Superior temporal gyrus (tissue), 1 donor: Measurements from ENCODE around the gene PRRT1B.

ENCODE experiments used
- DNase-seq: peaks from one replicate; pipeline ENCODE4 v3.0.0-alpha.2; 2016; ENCODE audit errors: extremely low spot score

Gene PRRT1B

DNA sequence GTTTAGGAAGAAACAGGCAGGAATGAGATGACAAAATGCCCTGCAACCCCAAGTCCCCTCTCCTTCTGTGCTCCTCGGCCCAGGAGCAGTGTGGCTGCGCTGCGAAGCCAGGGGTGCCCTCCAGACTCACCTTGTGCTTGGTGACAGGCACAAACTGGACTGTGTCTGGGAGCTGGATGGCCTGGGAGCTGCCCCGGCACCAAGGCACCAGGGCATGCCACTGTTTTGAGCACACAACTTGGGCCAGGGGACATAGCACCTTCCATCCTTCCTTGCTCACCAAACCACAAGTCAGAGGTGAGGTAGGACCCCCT, 51.1 kb downstream of the PRRT1B start:
- DNase-seq: no peak

DNA sequence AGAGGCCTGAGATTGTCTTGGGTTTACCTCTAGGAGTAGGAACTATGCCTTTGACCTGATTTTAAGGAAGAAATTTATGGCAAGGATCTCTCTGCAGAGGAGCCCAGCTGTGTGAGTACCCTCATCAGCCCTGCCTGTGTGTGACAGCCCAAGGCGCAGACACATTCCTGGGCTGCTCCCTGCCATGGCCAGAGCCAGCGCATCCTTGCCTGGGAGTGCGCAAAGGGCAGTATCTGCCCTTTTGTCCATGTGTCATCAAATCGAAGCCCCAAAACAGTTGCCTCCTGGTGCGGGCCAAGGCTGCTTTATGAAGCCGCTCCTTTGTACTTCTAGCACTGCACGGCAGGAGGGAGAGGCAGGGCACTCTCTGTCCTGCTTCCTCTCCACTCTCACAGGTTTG, 51.9 kb downstream of the PRRT1B start:
- DNase-seq: no peak

DNA sequence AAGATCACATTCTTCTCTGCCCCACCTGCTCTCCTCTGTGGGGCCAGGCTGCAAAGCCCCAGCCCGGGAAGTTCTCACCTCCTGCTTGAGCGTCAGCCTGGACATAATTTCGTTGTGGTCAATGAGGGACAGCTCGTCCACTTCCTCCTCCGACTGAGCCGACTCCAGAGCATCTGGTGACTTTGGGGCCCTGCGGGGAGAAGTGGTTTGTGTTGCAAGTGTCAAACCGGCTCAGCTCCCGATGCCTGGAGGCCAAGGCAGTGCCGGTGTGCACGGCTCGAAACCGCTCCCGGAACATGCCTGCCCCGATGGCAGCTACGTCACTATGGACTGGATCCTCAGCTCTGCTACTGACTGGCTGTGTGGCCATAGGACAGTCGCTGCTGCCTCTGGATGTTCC, 52.8 kb downstream of the PRRT1B start:
- DNase-seq: no peak

DNA sequence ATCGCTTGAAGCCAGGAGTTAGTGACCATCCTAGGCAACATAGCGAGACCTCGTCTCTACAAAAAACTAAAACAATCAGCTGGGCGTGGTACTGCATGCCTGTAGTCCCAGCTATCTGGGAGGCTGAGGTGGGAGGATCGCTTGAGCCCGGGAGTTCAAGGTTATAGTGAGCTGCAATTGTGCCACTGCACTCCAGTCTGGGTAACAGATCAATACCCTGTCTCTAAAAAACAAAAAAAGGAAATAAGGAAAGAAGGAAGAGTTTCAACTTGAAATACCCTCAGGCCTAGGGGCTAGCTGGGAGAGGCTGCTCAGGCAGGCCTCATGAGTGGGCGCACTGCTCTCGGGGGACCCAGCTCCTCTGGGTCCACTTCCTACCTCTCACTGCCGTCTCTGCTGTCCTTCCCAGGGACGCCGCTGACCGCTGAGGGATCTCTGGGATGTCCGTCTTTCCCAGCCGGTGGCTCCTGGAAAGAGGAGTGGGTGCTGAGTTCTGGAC, 56.4 kb downstream of the PRRT1B start:
- DNase-seq: no peak

DNA sequence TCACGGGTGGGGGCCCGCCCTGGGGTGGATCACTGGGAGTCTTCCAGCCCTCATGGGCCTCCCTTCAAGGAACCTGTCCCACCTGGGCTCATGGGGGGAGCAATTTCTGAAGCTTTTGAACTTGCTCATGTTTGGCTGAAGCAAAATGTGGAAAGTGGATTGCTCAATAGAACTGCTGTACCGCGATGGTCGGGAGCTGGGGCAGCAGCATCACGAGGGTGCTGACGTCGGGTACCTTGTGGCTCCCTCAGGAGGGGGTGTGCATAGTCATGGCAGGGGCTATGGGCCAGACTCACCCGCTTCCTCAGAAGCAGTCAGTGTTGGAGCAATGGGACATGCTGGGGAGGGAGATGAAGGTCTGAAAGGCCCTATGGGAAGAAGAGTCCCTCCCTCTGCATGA, 57.9 kb downstream of the PRRT1B start:
- DNase-seq: no peak

DNA sequence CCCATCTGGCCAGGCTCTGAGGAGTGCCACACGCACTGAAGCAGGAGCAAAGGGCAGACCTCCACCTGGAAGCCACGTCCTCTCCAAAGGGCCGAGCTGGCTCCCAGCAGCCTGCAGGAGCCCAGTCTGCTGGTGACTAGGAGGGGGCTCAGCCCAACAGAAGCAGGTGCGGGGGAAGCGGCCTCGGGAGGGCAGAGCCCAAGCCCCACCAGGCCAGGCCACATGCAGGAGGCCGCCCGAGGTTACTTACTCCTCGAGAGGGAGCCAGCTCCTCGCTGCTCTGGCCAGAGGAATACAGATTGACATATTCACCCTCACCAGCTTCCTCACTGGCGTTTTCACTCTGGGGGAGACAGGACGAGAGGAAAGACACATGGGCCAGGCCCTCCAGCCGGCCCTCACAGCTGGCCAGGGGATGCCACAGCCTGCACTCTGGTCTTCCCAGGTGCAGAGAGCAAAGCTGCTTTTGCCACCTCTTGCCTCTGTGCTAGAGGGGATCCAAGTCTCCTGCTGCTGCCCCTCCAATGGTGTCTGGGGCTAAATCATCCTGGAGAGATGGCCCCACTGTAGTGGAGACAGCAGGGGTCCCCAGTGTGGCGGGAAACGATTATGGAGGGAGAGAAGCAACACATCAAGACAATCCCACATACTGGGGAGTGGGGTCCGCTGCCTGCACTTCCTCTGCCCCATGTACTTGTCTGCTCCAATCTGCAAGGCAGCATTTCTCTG, 58.6 kb downstream of the PRRT1B start:
- no peak for DNase-seq

DNA sequence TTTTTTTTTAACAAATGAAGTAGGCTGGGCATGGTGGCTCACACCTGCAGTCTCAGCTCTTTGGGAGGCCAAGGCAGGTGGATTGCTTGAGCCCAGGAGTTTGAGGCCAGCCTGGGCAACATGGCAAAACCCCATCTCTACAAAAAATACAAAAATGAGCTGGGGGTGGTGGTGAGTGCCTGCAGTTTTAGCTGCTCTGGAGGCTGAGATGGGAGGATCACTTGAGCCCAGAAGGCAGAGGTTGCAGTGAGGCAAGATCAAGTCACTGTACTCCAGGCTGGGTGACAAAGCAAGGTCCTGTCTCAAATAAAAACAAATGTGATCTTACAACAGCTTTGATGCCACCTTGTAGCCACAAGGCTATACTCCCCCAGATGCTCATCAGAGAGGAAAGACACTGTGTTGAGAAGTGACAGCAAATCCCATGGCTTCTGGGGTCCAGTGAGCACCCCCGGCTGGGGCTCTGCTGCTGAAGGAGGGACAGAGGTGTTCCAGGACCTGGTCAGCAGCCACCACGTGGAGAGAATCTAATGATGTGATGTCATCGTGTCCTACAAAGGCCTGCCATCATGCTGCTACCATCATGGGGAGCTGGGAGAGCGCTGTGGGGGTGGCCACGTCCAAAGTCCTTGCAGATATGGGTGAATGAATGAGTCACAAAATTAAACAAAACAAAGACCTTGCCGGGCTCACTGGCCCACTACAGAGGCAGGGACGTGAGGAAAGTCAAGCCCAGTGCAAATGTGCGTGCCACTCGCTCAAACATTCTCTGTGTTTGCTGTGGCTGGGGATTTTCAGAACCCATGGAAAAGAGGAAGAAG, 60.7 kb downstream of the PRRT1B start:
- no peak for DNase-seq

DNA sequence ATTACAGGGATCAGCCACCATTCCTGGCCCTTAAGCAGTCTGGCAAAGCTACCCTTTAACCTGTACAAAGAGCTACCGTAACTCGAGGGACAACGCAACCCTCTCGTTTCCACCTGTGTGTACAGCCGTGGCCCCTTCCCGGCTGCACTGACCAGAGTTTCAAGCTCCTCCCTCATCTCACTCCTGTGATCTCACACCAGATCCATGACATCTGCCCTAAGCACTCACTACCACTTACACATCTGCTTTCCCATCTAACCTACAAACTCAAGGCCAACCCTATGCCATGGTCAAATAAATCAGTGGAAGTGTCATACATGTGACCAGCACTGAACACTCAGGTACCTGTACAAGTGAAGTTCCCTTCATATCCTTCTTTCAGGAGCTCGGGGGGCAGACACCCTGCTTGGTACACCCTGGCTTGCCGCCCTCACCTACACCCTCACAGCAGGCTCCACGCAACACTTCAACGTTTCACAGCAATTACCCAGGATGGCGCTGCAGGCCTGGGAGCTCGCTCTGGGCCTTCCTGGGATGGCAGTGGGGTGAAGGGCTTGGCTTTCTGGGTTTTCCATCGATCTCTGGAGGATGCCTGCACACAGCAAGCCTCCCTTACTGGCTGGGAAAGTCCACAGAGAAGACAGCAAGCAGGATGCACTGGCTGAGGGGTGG, 61.7 kb downstream of the PRRT1B start:
- DNase-seq: no peak

DNA sequence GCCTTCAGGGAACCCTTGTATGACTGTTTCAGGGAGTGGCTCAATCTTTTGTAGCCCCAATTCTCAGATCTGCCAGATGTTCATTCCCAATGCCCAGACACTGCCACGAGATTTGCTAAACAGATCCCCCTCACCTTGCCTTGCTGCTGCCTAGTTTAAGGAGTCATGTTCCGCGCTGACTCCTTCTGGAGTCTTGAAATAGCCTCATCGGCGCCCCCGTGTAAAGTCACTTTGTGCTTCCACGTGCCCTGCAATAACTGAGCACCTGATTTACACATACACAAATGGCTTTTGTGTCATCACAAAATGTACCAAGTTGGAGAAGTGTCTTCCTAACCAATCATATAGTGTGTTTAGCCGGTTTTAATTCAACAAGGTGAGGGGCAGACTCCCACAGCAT, 62.3 kb downstream of the PRRT1B start:
- DNase-seq: no peak

DNA sequence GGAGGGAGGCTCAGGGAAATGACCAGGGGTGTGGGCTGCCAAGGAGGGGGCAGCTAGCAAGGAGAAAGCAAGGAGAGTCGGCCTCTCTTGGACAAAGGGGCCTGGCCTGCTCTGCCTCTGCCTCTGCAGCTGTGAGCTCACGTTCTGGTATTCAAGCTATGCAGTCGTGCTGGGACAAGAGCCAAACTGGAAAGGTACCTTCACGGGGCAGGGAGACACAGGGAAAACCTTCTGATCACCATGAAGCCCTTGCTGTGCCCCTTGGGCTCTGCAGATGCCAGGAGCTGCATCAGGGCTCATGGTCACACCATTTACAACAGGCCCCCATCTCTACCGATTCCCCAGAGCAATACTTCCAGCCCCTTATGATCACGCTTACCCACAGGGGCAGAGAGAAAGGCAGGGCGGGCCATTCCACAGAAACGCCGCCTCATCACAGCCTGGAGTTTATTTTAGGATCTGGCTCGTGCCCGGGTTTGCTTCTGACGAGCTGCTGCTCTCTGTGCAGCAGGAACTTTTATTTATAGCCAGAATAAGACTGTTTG, 63.2 kb downstream of the PRRT1B start:
- peak; percentile 61 for DNase-seq
